Ishikawa (cell line): ENCODE data around the gene SMCHD1.

Source experiments
- CREB1 ChIP-seq: IDR thresholded peaks from 2 replicates; pipeline ENCODE4 v1.6.1; 2012; ENCODE audit warnings: low read depth
- EP300 ChIP-seq: IDR thresholded peaks from 2 replicates; pipeline ENCODE4 v1.6.1; 2012; ENCODE audit warnings: borderline replicate concordance
- FOXM1 ChIP-seq: IDR thresholded peaks from 2 replicates; pipeline ENCODE4 v1.6.1; 2012; ENCODE audit warnings: low read depth, borderline replicate concordance
- MAX ChIP-seq: IDR thresholded peaks from 2 replicates; pipeline ENCODE4 v1.6.1; 2012
- RAD21 ChIP-seq: IDR thresholded peaks from 2 replicates; pipeline ENCODE4 v1.6.1; 2012; ENCODE audit warnings: low read depth

GRCh38 chr18:2853926-2854664 lies 198.6 kb downstream of the SMCHD1 start:
- TF ChIP-seq EP300 (no peak), CREB1 (no peak), FOXM1 (no peak), MAX (no peak), RAD21 (no peak)
